OCI-LY1 (cell line): ENCODE measurements around the gene SERPINA3.

Experiments
- EZH2 ChIP-seq: fragments of 200-600 bp; sonication (generic), shearing (Covaris generic); IDR thresholded peaks from 2 replicates; pipeline ENCODE4 v1.8.0; 2017; ENCODE audit warnings: borderline replicate concordance, mixed run types, mild to moderate bottlenecking, antibody characterized with exemption, low read length, moderate library complexity, mixed read lengths
- TF ChIP-seq, protein P1 (sequence below): fragments of 200-600 bp; sonication (generic), shearing (Covaris generic); IDR thresholded peaks from 2 replicates; pipeline ENCODE4 v1.5.1; 2017; ENCODE audit warnings: mild to moderate bottlenecking, antibody characterized with exemption, low read length, moderate library complexity, mixed read lengths

GRCh38 chr14:94564381-94564780 is 47.8 kb upstream of the SERPINA3 start:
- TF ChIP-seq, protein P1, sequence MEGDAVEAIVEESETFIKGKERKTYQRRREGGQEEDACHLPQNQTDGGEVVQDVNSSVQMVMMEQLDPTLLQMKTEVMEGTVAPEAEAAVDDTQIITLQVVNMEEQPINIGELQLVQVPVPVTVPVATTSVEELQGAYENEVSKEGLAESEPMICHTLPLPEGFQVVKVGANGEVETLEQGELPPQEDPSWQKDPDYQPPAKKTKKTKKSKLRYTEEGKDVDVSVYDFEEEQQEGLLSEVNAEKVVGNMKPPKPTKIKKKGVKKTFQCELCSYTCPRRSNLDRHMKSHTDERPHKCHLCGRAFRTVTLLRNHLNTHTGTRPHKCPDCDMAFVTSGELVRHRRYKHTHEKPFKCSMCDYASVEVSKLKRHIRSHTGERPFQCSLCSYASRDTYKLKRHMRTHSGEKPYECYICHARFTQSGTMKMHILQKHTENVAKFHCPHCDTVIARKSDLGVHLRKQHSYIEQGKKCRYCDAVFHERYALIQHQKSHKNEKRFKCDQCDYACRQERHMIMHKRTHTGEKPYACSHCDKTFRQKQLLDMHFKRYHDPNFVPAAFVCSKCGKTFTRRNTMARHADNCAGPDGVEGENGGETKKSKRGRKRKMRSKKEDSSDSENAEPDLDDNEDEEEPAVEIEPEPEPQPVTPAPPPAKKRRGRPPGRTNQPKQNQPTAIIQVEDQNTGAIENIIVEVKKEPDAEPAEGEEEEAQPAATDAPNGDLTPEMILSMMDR, result no peak
- TF ChIP-seq EZH2, result no peak
